PC-3 (cell line): ENCODE data around the gene SLC34A1. TPM values are rescaled to one million over a fixed set of nuclear protein-coding genes. Genes with fewer than 3 reads are reported as not detected.

Source experiments
- ATAC-seq: fragments of 200-7000 bp; cut with Tn5 transposase; 2 replicates; pipeline ENCODE4 v1.9.1; 2020; ENCODE audit warnings: mild to moderate bottlenecking, moderate library complexity
- BruUV-seq: library from RNA; stranded (reverse); fragments of 400-500 nt; replicated peaks from 2 replicates; lab custom pipeline; 2021; lab: Mats Ljungman, UMichigan
- CTCF ChIA-PET: fragments of 300-600 bp; sonication (Branson Sonifier 250); formaldehyde crosslinking; loops from one replicate; lab custom pipeline; 2022; ENCODE audit warnings: antibody characterized with exemption; lab: Charles Lee
- POLR2A ChIA-PET: fragments of 300-600 bp; sonication (Branson Sonifier 250); formaldehyde crosslinking; loops from one replicate; lab custom pipeline; 2022; ENCODE audit warnings: antibody characterized with exemption; ENCODE audit not compliant: unreplicated experiment; lab: Charles Lee
- DNase-seq: peaks from one replicate; pipeline ENCODE4 v3.0.0-alpha.2; 2015
- H2AFZ ChIP-seq: fragments of 300-600 bp; sonication (generic); 2 replicates; pipeline ENCODE4 v1.6.0; 2016; ENCODE audit warnings: antibody characterized with exemption, low read length
- H3F3A ChIP-seq: fragments of 300-600 bp; sonication (generic); one replicate; pipeline ENCODE4 v1.6.0; 2017; ENCODE audit warnings: antibody characterized with exemption, low read length, control low read depth, mild to moderate bottlenecking; ENCODE audit not compliant: unreplicated experiment
- H3K27ac ChIP-seq: fragments of 300-600 bp; sonication (generic); 2 replicates; pipeline ENCODE4 v1.5.1; 2016; ENCODE audit warnings: mild to moderate bottlenecking, low read length
- H3K27me3 ChIP-seq: fragments of 300-600 bp; sonication (generic); 2 replicates; pipeline ENCODE4 v1.6.1; 2016; ENCODE audit warnings: low read length, mixed read lengths
- H3K36me3 ChIP-seq: fragments of 300-600 bp; sonication (generic); 2 replicates; pipeline ENCODE4 v1.6.1; 2016; ENCODE audit warnings: low read depth, mixed run types, low read length, mixed read lengths
- H3K4me1 ChIP-seq: fragments of 300-600 bp; sonication (generic); 2 replicates; pipeline ENCODE4 v1.5.1; 2016; ENCODE audit warnings: low read length; ENCODE audit not compliant: insufficient read depth
- H3K4me2 ChIP-seq: fragments of 300-600 bp; sonication (generic); 2 replicates; pipeline ENCODE4 v1.6.0; 2016; ENCODE audit warnings: low read length
- H3K4me3 ChIP-seq: fragments of 300-600 bp; sonication (generic); 2 replicates; pipeline ENCODE4 v1.5.1; 2016; ENCODE audit warnings: mild to moderate bottlenecking, low read length, mixed read lengths
- H3K79me2 ChIP-seq: fragments of 300-600 bp; sonication (generic); 2 replicates; pipeline ENCODE4 v1.6.1; 2017; ENCODE audit warnings: low read length, mixed read lengths
- H3K9ac ChIP-seq: fragments of 300-600 bp; sonication (generic); 2 replicates; pipeline ENCODE4 v1.6.0; 2016; ENCODE audit warnings: mild to moderate bottlenecking, low read length
- H3K9me2 ChIP-seq: fragments of 300-600 bp; sonication (generic); replicated peaks from 2 replicates; pipeline ENCODE4 v1.6.1; 2016; ENCODE audit warnings: mixed run types, low read length, mixed read lengths
- H3K9me3 ChIP-seq: fragments of 300-600 bp; sonication (generic); 2 replicates; pipeline ENCODE4 v1.6.1; 2016; ENCODE audit warnings: low read length, mixed read lengths
- H4K20me1 ChIP-seq: fragments of 300-600 bp; sonication (generic); 2 replicates; pipeline ENCODE4 v1.6.1; 2016; ENCODE audit warnings: low read length, mixed read lengths
- CTCF ChIP-seq: fragments of 300-600 bp; sonication (generic); conservative IDR thresholded peaks from 2 replicates; pipeline ENCODE4 v1.5.1; 2017; ENCODE audit warnings: antibody characterized with exemption, low read depth, mild to moderate bottlenecking, low read length
- EZH2 ChIP-seq: fragments of 300-600 bp; sonication (generic); IDR thresholded peaks from one replicate; pipeline ENCODE4 v1.6.1; 2017; ENCODE audit warnings: antibody characterized with exemption, mild to moderate bottlenecking, low read length; ENCODE audit not compliant: unreplicated experiment
- EZH2phosphoT487 ChIP-seq: fragments of 300-600 bp; sonication (generic); IDR thresholded peaks from 2 replicates; pipeline ENCODE4 v1.6.1; 2018; ENCODE audit warnings: mild to moderate bottlenecking, antibody characterized with exemption, low read length, borderline replicate concordance
- intact Hi-C: fragments of 100-400 bp; cut with micrococcal nuclease; formaldehyde crosslinking; loops from 2 replicates; pipeline ENCODE4 v1.9.0; 2023
- total RNA-seq: library from RNA; depleted of rRNA; stranded (reverse); fragments of >200 nt; gene quantifications from 2 replicates; pipeline ENCODE4 v1.2.3, GENCODE V29; 2014

Gene SLC34A1
- total RNA-seq, 1 experiment from 2014 or later = 0.07 TPM

- H2AFZ ChIP-seq = no peak overlapping the region
- peaks cover 8% of the 10 kb centered on the region for H3K4me1 ChIP-seq
- peaks cover 11% of the 10 kb centered on the region; the same call in 1 of the 2 replicates for H3K36me3 ChIP-seq
- H3K4me3 ChIP-seq = no peak overlapping the region
- H3K4me2 ChIP-seq = no peak overlapping the region
- intact Hi-C loops = no loop called here
- CTCF ChIA-PET = no interaction called here
- 0 out of 2 replicates have a peak, but pooled peaks cover 5% of the 10 kb centered on the region for H4K20me1 ChIP-seq
- no peaks in the 10 kb centered on the region for H3K9me2 ChIP-seq
- no peak overlapping the region for H3K27ac ChIP-seq
- peaks cover 25% of the 10 kb centered on the region for H3K79me2 ChIP-seq
- no peaks in the 10 kb centered on the region for H3F3A ChIP-seq
- ATAC-seq (no peak), DNase-seq (no peak)
- H3K9ac ChIP-seq = no peak overlapping the region
- BruUV-seq = no TSS peak
- POLR2A ChIA-PET = interaction anchor here (0.6 kb wide), 1 partner anchor 895 kb away, joined by 3 read pairs; the partner anchor contains the start of gene RNF44
- no peaks in the 10 kb centered on the region for H3K9me3 ChIP-seq
- H3K27me3 ChIP-seq = no peaks in the 10 kb centered on the region
- TF ChIP-seq EZH2 (no peak), EZH2phosphoT487 (no peak), CTCF (no peak)
Measured at GRCh38 chr5:177432143-177432838, 48.1 kb downstream of the SLC34A1 start.

- Histone ChIP-seq H3K79me2 (peaks cover 17% of the 10 kb centered on the region), H3K9ac (no peak overlapping the region), H3K4me2 (no peak overlapping the region), H3K36me3 (peaks cover 12% of the 10 kb centered on the region; the same call in 1 of the 2 replicates), H2AFZ (no peak overlapping the region), H3K9me2 (no peaks in the 10 kb centered on the region), H4K20me1 (0 out of 2 replicates have a peak, but pooled peaks cover under 1% of the 10 kb centered on the region), H3K27ac (no peak overlapping the region), H3K9me3 (no peaks in the 10 kb centered on the region), H3K4me3 (no peak overlapping the region), H3K27me3 (no peaks in the 10 kb centered on the region), H3F3A (no peaks in the 10 kb centered on the region), H3K4me1 (peaks cover under 1% of the 10 kb centered on the region)
- ChIA-PET POLR2A (no interaction called here), CTCF (no interaction called here)
- DNase-seq (no peak), ATAC-seq (no peak)
- intact Hi-C loops = no loop called here
- no peak for TF ChIP-seq EZH2
- no peak for TF ChIP-seq CTCF
- TF ChIP-seq EZH2phosphoT487 = no peak
- BruUV-seq = no TSS peak
Measured at GRCh38 chr5:177432839-177433657, 48.8 kb downstream of the SLC34A1 start.
